ENCODE measurements around the gene HOOK2. TPM values are rescaled to one million over a fixed set of nuclear protein-coding genes. Genes with fewer than 3 reads are reported as not detected.

The HOOK2 gene
- total RNA-seq, 2 donors from 2014 or later = 11.4 to 12.2 TPM

GRCh38 chr19:12764698-12765097 lies 10.7 kb downstream of the HOOK2 start:
- no peaks in the 10 kb centered on the region for H3K9me3 ChIP-seq
- peaks cover 13% of the 10 kb centered on the region for H3K36me3 ChIP-seq
- no peaks in the 10 kb centered on the region for H3K27me3 ChIP-seq
- TF ChIP-seq, protein P1, sequence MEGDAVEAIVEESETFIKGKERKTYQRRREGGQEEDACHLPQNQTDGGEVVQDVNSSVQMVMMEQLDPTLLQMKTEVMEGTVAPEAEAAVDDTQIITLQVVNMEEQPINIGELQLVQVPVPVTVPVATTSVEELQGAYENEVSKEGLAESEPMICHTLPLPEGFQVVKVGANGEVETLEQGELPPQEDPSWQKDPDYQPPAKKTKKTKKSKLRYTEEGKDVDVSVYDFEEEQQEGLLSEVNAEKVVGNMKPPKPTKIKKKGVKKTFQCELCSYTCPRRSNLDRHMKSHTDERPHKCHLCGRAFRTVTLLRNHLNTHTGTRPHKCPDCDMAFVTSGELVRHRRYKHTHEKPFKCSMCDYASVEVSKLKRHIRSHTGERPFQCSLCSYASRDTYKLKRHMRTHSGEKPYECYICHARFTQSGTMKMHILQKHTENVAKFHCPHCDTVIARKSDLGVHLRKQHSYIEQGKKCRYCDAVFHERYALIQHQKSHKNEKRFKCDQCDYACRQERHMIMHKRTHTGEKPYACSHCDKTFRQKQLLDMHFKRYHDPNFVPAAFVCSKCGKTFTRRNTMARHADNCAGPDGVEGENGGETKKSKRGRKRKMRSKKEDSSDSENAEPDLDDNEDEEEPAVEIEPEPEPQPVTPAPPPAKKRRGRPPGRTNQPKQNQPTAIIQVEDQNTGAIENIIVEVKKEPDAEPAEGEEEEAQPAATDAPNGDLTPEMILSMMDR (IDR thresholded peaks at IDR 0.05) = no peak
- H3K4me3 ChIP-seq = no peak overlapping the region
- no peak for DNase-seq (ENCODE audit: low spot score)
- no peak overlapping the region for H3K27ac ChIP-seq
- H3K4me1 ChIP-seq = peaks cover 0 to 5% of the 10 kb centered on the region in 2 donors

DNA sequence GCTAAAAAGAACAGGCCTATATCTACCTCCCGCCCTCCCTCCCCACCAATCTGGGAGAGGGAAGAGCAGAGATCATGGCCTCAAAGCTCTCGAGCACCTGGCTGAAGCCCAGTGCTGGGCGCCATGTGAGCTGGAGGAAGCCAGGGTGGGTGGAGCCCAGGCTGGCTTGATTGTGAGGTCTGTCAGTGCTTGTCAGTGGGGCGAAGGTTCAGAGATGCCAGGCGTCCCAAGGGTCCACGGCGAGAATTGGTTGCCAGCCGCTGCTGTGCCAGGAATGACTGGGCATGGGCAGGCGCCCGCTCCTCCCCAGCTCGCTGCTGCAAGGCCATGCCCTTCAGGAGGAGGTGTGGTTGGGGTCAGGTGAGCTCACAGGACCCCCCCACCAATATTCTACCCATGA lies 12.3 kb downstream of the HOOK2 start:
- Histone ChIP-seq H3K4me1 (peaks cover 0 to 5% of the 10 kb centered on the region in 2 donors), H3K9me3 (no peaks in the 10 kb centered on the region), H3K27ac (no peak overlapping the region), H3K4me3 (no peak overlapping the region), H3K27me3 (no peaks in the 10 kb centered on the region), H3K36me3 (peaks cover 13% of the 10 kb centered on the region)
- TF ChIP-seq, protein P1 (IDR thresholded peaks at IDR 0.05) = no peak
- DNase-seq (ENCODE audit: low spot score) = no peak

- Histone ChIP-seq H3K4me1 (peaks cover 0 to 10% of the 10 kb centered on the region in 2 donors), H3K36me3 (peaks cover 11% of the 10 kb centered on the region), H3K9me3 (no peaks in the 10 kb centered on the region), H3K4me3 (no peak overlapping the region), H3K27me3 (no peaks in the 10 kb centered on the region), H3K27ac (no peak overlapping the region)
- TF ChIP-seq, protein P1 (IDR thresholded peaks at IDR 0.05) = no peak
- no peak for DNase-seq (ENCODE audit: low spot score)
These were observed 15.7 kb downstream of the HOOK2 start for GRCh38 chr19:12759686-12760085.

GRCh38 chr19:12757544-12758274 lies 17.6 kb downstream of the HOOK2 start:
- Histone ChIP-seq H3K9me3 (no peaks in the 10 kb centered on the region), H3K27me3 (no peaks in the 10 kb centered on the region), H3K4me1 (peaks cover 0 to 10% of the 10 kb centered on the region in 2 donors), H3K4me3 (peak overlapping the region; percentile 9 to 46), H3K27ac (peak overlapping the region in 1 of 2 donors; percentile 41), H3K36me3 (no peaks in the 10 kb centered on the region)
- TF ChIP-seq, protein P1 (IDR thresholded peaks at IDR 0.05) = peak; percentile 55 to 95
- peak; percentile 73 for DNase-seq (ENCODE audit: low spot score)

GRCh38 chr19:12756150-12756883 lies 19.0 kb downstream of the HOOK2 start:
- Histone ChIP-seq H3K27me3 (no peaks in the 10 kb centered on the region), H3K9me3 (no peaks in the 10 kb centered on the region)

More at GRCh38 chr19:12756150-12756883, 19.0 kb downstream of the HOOK2 start:
- Histone ChIP-seq H3K4me1 (peaks cover 0 to 10% of the 10 kb centered on the region in 2 donors), H3K36me3 (no peaks in the 10 kb centered on the region), H3K27ac (no peak overlapping the region), H3K4me3 (no peak overlapping the region)
- DNase-seq (ENCODE audit: low spot score) = no peak
- TF ChIP-seq, protein P1 (IDR thresholded peaks at IDR 0.05) = no peak

Measured in right atrium auricular region (tissue), 2 donors.